A673 (cell line): Measurements from ENCODE around the gene KCNV2.

Experiments used
- CTCF ChIP-seq: fragments of 300-800, 200-600 bp; sonication (generic); conservative IDR thresholded peaks from 2 replicates; pipeline ENCODE4 v1.5.1; 2017; ENCODE audit warnings: low read depth, mild to moderate bottlenecking, antibody characterized with exemption, low read length, moderate library complexity, mixed read lengths
- EZH2 ChIP-seq: fragments of 200-600 bp; sonication (generic); IDR thresholded peaks from 2 replicates; pipeline ENCODE4 v1.6.1; 2017; ENCODE audit warnings: borderline replicate concordance, low read depth, mild to moderate bottlenecking, mixed read lengths, antibody characterized with exemption, low read length; ENCODE audit not compliant: poor library complexity, severe bottlenecking

DNA sequence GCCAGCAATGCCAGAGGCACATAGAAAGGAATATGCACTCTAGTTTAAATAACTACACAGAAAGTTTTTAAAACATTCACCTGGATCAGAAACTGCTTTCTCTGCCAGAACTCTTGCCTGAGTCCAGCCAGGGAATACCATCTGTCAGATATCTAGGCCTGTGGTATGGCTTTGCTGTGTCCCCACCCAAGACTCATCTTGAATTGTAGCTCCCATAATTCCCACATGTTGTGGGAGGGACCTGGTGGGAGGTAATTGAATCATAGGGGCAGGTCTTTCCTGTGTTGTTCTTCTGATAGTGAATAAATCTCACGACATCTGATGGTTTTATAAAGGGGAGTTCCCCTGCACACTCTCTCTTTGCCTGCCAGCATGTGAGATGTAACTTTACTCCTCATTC lies 41.5 kb upstream of the KCNV2 start:
- no peak for TF ChIP-seq CTCF
- no peak for TF ChIP-seq EZH2
